GM19025 (cell line): ENCODE measurements around the gene FLT3LG.

ENCODE experiments used
- ATAC-seq: cut with Tn5 transposase; IDR thresholded peaks from one replicate; pipeline ENCODE4 v1.9.1; 2021; ENCODE audit warnings: mild to moderate bottlenecking, low read depth, moderate library complexity; ENCODE audit not compliant: unreplicated experiment

FLT3LG gene, protein sequence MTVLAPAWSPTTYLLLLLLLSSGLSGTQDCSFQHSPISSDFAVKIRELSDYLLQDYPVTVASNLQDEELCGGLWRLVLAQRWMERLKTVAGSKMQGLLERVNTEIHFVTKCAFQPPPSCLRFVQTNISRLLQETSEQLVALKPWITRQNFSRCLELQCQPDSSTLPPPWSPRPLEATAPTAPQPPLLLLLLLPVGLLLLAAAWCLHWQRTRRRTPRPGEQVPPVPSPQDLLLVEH

DNA sequence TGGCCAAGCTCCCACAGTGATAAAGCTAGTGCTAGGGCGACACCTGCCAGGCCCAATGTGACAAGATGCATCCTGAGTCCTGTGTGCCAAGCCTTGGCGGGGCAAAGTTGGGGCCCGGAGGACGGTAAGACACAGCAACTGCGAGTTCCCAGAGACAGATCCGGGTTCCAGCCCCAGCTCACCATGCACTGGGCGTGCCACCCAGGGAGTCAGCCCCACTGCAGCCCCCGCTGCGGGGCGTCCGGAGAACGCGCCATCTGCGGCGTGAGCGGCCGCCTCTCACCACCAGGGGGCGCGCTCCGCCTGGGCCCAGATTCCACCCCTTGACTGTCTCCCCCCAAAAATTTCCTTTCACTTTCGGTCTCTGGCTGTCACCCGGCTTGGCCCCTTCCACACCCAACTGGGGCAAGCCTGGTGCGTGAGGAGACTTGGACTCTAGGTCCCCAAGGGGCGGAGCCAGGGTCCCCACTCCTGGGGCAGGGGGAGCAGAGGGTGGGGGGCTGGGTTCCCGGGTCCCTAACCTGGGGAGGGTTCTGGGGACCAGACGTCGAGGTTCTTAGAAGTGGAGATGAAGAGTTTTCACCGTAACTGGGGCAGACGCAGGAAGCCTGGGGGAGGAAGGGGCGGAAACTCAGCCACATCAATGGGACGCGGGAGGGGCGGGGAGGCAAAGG is at the start of gene FLT3LG:
Gene FLT3LG, plus strand, starts transcription at position 348 of the 674 bp plus-strand sequence. CDS start 425 bp downstream, outside the sequence.
- ATAC-seq: peak; percentile 51

DNA sequence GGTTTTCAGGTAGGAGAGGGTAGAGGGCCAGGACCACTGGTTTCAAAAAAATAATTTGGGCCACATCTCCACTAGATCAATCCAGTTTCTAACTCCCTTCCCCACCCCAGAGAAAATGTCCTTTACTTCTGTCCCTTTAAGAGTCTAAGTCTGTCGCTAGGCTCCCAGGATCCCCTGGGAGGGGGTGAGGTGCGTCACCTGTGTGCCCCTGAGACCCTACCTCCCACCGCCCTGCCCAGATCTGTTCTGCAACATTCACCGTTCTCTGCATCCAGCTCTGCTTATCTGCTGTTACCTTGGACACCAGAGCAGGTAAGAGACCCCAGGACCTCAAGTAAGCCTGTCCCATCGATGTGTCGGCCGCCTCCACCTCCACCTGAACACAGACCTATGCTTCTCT is 48.8 kb upstream of the FLT3LG start, which contains the start of gene GFY:
Gene GFY, plus strand, starts transcription at position 211 of the 400 bp plus-strand sequence. CDS start 1,043 bp downstream, outside the sequence.
- no peak for ATAC-seq

DNA sequence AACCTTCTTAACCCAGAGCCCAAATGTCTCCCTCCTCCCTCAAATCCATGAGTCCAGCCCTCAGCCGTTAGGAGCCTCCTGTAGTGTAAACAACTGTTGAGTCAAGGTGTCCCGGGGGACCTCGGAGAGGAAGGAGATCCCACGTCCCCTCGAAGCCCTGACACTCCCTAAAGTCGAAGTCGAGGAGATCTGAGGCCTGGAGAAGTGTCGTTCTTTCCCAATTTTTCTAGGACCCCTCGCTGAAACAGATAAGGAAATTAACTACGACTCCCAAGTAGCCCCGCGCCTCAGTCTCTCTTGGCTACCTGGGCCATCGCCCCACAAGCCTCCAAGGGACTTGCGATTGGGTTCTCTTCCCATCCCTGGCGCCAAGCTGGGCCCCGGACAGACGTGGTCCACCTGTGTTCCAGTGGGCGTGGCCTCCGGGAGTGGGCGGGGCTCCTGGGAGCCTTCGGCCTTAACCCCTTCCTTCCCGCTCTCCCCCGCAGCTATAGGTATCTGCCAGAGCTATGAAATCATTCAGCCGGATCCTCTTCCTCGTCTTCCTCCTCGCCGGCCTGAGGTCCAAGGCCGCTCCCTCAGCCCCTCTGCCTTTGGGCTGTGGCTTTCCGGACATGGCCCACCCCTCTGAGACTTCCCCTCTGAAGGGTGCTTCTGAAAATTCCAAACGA is 48.0 kb upstream of the FLT3LG start:
- no peak for ATAC-seq

DNA sequence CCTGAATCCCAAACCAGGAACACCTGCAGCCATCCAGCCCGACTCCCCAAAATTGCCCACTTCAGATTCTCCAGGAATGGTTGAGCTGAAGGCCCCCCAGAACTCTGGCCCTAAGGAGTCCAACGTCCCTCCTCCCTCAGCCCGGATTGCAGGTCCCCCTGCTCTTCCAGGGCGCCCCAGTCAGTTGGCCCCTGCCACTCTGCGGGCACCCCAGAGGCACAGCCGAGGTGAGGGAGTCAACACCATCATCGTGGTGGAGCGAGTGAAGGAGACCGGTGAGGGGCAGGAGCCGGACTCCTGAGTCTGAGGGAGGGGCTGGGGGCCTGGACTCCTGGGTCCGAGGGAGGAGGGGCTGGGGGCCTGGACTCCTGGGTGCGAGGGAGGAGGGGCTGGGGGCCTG is 46.7 kb upstream of the FLT3LG start:
- ATAC-seq: no peak

DNA sequence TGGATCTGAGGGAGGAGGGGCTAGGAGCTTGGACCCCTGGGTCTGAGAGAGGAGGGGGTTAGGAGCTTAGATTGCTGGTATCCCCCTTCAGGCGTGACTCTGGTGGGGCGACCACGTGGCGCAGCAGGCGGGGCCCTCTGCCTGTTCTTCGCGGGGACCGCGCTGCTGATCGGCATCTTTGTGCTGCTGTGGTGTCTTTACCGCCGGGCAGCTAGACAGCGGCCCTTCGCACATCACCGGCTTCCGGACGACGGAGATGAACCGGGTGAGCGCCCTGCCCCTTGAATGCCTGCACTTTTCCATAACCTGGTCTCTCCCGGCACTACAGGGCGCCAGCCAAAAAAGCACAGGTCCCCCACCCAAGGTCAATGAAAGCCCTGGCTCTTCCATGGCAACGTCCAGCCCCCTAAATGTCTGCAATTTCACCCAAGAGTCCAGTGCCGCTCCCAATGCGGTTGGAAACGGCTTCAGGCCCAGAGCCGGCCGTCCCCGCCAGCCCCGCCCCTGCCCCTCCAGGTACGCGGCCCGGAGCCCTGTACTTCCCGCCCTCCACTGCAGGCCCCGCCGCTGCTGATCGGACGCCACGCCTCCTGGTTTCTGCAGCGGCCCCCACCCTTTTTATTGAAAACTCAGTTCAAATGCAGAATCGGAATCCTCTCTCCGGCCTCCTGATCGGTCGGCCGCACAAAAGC is 46.0 kb upstream of the FLT3LG start:
- no peak for ATAC-seq

DNA sequence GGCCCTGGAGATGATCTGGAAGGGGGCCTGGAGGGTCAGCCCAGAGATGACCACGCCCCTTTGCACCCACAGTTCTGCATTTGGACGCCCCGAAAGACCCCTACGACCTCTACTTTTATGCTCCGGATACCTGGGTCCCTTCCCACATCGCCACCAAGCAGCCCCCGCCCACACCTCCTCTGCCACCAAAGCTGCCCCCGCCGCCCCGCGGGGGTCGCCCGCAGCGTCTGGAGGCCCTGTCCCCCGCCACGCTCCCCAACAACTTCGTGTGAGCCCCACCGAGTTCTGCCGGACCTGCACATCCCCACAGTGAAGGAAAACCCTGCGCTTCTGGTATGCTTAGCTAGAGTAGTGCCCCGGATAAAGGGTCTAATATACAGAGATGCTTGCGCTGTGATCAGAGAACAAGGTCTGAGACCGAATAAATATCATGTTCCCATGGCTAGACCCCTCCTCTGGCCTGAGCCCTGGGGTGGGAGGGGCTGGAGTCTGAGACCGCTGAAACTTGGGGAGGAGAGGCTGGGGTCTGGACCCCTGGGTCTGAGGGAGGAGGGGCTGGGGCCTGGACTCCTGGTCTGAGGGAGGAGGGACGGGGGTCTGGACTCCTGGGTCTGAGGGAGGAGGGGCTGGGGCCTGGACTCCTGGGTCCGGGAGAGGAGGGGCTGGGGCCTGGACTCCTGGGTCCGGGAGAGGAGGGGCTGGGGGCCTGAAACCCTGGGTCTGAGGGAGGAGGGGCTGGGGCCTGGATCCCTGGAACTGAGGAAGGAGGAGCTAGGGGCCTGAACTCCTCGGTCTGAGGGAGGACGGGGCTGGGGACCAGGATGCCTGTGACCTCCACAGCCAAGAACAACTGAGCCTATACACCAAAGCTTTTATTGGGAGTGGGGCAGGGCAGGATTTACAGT is 45.2 kb upstream of the FLT3LG start:
- ATAC-seq: no peak

DNA sequence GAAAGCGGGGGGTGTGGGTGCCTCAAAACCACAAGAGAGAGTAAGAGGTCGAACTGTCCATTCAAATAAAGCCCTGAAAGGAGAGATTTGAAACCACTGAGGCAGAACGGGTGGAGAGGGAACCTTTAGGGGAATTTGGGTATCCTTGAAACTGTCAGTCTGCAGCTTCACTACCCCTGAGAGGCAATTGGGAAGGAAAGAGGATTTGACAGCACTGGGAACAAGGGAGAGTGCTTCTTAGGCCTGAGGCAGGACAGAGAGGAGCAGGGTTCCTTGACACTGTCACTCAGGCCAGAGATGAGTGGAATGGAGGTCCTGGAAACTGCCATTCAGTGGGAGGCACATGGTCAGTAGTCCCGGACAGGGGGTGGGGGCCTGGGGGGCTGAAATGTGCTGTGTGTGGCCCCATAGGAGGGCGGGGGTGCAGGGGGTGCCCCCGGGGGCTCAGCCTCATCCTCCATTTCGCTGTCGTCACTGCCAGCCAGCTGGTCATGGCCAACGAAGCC is 43.8 kb upstream of the FLT3LG start:
- no peak for ATAC-seq

DNA sequence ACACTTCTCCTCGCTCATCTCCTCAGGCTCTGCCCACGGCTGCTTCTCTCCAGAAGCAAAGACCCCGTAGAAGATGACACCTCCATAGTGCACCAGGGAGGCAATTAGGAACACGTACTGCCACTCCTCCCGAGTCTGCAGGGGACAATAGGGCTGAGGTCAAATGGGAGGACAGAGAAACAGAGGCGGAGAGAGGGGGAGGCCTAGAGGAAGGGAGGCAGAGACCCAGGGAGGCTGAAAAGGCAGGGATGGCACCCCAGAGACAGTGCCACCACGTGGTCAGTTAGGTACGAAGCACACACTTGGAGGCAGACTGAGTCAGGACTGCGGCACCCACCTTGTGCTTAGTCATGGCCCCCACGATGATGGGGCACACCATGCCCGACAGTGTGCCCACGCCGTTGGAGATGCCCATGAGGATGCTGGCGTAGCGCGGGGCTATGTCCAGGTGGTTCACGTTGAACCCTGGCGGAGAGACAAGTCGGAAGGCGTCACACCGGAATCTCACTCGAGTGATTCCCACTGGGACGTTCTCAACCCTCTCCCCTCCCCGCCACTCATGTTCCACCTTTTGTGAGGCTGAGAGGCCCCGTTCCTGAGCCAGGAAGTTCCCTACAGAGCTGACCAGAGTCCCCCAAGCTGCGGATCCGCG is 43.2 kb upstream of the FLT3LG start:
- ATAC-seq: no peak

DNA sequence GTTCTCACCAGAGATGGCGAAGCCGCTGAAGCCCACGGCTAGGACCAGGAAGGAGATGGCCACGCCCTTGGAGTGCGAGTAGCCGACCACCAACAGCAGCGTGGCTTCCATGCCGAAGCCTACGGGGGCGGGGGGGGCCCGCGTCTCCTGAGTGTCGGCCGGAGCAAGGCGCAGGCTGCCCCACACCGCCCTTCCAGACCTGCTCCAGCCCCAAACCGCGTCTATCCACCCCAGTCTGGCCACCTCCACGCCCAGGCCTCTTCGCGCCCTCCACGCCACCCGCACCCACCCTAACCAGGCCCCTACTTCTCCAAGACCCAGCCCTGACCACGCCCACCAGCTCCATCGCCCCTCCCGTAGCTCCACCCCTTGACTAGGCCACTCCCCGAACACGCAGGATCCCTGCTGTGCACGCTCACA is 42.7 kb upstream of the FLT3LG start:
- ATAC-seq: no peak

DNA sequence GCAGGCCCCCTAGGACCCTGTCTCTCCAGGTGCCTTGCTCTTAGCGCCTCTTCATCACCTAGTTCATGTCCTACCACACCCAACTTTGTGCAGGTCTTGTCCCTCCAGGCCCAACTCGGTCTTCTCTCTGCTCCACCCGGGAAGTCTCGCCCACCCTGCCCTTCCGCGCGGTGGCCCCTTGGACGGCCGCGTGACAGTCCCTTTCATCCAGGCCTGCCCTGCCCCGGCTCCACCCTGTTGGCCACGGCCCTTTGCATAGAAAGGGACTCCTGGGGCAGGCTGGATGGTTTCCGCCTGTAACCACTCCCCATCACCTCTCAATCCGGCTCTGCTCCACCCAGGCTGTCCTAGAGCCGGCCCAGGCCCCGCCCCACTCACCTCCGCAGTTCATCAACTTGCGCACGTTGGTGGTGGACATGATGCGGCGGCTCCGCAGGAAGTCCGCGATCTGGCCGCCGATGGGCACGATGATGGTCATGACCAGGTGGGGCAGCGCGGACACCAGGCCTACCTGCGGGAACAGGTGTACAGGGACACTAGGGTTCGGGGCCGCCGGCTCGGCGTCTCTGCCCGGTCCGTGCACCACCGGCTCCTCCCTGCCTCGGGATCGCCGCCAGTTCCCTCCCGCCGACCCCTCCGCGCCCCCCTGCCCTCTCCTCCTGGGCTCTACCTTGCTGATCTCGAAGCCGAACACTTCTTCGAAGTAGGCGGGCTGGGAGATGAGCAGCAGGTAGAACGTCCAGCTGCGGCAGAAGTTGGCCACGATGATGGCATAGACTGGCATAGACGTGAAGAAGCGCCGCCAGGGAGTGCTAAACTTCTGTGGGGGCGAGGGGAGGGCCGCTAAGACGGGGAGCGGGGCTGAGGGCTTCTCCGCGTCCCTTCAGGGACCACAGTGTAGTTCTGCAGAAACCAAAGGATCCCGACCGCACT is 41.6 kb upstream of the FLT3LG start:
- no peak for ATAC-seq

DNA sequence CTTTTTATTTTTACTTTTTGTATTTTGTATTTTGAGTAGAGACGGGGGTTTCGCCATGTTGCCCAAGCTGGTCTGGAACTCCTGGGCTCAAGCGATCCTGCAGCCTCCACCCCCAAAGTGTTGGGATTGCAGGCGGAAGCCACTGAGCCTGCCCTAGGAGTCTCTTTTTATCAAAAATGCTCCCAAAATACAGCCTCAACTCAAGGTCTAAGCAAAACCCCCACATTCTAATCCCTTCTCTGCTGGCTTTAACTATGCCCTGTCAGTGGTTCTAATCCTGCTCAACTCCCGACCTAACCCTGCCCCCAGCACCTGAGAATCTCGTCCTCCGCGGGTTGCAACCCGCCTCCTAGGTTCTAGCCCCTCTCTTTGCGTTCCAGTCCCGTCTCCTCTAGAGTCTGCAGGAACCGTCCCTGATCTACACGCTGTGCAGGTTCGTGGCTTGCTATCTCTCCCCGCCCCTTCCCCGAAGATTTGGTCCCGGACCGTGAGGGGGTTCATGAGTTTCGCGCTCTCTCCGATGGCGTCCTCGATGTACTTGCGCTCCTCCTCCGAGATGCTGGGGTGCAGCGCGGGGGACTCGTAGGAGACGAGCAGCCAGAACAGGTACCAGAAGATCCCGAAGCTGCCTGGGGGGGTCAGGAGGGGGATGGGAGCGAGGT is 40.6 kb upstream of the FLT3LG start:
- no peak for ATAC-seq

DNA sequence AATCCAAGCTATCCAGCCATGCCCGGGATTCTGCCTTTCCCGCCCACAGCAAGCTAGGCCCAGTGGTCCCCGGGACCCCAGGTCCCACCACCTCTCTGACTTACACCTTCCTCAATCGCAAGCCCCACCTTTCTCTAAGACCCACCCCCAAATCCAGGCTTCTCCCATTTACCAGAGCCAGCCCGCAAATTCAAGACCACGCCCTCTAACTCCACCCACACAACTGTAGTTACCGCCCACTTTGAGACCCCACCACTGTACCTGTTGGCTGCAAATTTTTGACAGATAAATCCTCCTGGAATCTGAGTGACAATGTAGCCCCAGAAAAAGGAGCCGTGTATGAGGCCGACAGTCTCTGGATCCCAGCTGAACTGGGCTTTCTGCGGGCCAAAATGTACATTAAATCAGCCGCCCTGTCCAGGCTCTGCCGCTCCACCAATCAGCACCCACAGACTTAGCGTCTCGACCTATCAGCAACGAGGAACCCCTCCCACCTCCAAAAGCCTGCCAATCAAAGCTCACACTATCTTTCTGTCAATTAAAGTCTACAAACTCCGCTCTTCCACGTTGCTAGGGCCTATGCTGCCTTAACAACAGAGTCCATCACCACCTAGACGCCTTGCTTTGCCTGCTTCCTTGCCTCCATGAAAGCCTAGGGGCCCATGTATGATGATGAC is 39.0 kb upstream of the FLT3LG start:
- ATAC-seq: no peak

DNA sequence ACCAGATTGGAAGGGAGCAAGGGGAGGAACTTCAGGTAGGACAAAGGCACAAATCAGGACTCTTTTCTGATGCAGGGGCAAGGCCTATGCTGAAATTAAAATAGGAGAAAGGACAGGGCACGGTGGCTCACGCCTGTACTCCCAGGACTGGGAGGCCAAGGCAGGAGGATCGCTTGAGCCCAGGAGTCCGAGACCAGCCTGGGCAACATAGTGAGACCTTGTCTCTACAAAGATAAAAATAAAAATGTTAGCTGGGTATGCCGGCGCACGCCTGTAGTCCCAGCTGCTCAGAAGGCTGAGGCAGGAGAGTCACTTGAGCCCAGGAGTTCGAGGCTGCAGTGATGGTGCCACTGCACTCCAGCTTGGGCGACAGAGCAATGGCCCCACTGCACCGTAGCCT is 38.3 kb upstream of the FLT3LG start:
- no peak for ATAC-seq

DNA sequence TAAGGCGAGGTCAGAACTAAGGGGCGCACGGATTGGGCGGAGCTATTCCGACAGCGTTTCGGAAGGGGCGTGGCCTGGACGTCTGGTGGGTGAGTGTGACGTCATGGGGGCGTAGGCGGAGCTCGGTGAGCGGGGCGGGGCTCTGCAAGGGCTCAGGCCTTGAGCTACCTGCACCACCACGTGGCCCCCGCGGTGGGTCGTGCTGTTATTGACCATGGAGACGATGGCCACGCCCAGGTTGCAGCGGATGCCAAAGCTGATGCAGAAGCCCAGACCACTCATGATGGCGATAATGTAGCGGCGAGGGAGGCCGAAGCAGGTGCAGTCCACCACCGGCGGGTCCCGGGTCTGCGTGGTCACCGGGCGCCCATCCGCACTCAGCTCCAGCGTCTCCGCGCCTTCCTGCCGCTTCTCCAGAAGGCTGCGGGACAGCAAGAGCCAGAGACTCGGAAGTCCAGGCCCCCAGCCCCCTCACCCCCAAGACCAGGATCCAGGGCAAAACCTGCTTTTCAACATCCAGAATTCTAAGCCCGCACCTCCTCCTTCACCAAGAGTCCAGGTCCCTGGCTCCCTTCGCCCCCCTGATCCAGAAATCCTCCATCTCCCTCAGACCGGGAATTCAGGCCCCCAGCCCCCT is 37.5 kb upstream of the FLT3LG start:
- no peak for ATAC-seq

DNA sequence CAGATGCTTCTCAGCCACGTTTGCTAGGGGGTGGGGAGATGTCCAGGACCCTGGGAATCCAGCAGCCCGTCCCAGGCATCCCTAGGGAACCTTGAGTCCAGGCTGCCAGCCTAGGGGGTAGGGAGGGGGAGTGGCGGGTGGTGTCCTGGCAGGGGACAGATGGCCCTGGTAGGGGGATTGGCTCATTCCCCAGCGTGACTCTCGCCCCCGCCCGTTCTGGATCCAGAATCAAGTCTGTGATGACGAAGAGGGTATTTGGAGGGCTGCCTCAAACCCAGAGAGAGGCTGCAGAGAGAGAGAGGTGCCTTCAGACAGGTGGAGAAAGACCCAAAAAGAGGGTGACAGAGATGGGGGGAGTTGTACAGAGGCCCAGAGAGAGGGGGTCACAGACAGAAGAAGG is 36.8 kb upstream of the FLT3LG start:
- no peak for ATAC-seq

DNA sequence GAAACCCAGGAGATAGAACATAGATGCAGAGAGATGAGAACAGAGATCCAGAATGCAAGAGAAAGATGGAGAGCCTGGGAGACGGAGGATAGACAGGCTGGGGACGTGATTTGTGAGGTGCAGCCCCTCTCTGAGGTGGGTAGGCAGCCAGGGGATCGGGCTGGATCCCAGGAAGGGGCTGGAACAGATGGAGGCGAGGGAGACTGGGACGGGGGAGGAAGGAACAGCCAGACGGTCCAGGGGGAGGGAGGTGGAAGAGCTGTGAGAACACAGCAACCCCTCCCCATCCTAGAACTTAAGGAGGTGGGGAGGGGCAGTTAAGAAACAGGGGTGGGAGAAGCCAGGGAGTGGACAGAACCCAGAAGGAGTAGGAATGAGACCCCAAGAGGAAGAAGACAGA is 35.8 kb upstream of the FLT3LG start:
- no peak for ATAC-seq

DNA sequence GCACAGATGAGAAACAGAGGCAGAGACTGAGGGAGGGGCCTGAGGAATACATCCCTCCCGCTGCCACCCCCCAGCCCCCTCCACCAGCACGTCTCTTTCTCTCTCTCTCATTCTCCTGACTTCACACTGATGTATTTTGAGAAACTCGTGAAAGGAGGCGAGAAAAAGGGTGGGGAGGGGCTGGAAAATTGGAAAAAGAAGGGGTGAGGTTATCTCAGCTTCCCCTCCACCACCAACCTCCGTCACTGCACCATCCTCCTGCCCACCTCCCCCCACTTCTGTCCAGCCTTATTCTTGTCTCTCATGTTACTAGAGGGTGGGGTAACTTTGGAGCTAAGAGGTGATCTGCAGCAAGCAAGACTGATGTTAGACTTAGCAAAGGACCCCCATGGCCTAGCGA is 34.2 kb upstream of the FLT3LG start:
- no peak for ATAC-seq
